Measurements from ENCODE around the gene SINHCAF. TPM values are rescaled to one million over a fixed set of nuclear protein-coding genes. Genes with fewer than 3 reads are reported as not detected.

Gene SINHCAF
- total RNA-seq, 1 experiment from 2014 or later: 497 TPM

DNA sequence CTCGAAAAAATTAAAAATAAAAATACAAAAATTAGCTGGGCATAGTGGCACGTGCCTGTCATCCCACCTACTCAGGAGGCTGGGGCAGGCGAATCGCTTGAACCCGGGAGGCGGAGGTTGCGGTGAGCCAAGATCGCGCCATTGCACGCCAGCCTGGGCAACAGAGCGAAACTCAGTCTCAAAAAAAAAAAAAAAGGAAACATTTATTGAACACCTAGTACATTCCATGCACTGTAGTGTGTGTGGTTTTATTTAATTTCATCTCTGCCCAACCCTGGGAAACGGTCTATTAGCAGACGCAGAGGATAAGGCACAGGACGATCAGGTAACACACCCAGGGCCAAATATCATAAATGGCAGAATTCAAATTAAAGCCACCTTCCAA, 35.8 kb upstream of the SINHCAF start:
- Mint-ChIP-seq H3K36me3 (ENCODE audit: insufficient read depth in 1 of 3, low read depth in 3 of 3) (peaks cover 0 to 4% (median 0%) of the 10 kb centered on the region in 3 experiments; a peak in 1 of 7 replicates), H3K4me3 (peak overlapping the region in 1 of 2 experiments; percentile 40; a peak in 2 of 5 replicates)
- TF ChIP-seq, protein P1, sequence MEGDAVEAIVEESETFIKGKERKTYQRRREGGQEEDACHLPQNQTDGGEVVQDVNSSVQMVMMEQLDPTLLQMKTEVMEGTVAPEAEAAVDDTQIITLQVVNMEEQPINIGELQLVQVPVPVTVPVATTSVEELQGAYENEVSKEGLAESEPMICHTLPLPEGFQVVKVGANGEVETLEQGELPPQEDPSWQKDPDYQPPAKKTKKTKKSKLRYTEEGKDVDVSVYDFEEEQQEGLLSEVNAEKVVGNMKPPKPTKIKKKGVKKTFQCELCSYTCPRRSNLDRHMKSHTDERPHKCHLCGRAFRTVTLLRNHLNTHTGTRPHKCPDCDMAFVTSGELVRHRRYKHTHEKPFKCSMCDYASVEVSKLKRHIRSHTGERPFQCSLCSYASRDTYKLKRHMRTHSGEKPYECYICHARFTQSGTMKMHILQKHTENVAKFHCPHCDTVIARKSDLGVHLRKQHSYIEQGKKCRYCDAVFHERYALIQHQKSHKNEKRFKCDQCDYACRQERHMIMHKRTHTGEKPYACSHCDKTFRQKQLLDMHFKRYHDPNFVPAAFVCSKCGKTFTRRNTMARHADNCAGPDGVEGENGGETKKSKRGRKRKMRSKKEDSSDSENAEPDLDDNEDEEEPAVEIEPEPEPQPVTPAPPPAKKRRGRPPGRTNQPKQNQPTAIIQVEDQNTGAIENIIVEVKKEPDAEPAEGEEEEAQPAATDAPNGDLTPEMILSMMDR (conservative IDR thresholded peaks at IDR 0.05): no peak

More for the DNA sequence above, 35.8 kb upstream of the SINHCAF start:
- Histone ChIP-seq H3K79me1 (ENCODE audit: insufficient read depth, low read depth, low read length, poor library complexity, severe bottlenecking) (no peaks in the 10 kb centered on the region), H3T11ph (ENCODE audit: low read length) (no peak overlapping the region), H3K4me2 (ENCODE audit: insufficient read depth, insufficient read length, low read length) (no peak overlapping the region), H3K23me2 (ENCODE audit: insufficient read length, low read depth, low read length, poor library complexity, severe bottlenecking) (no peaks in the 10 kb centered on the region), H3K9ac (ENCODE audit: extremely low read depth, insufficient read length, low read length) (no peak overlapping the region), H4K20me1 (ENCODE audit: control insufficient read depth, insufficient read depth, insufficient read length) (no peaks in the 10 kb centered on the region), H3K4me1 (ENCODE audit: insufficient read depth, low read length) (peaks cover 5% of the 10 kb centered on the region; the same call in 1 of the 2 replicates), H2BK20ac (ENCODE audit: low read depth, low read length, poor library complexity, severe bottlenecking) (no peak overlapping the region), H4K5ac (ENCODE audit: insufficient read length, low read depth, low read length) (no peak overlapping the region), H3K9me3 (ENCODE audit: control insufficient read depth, low read depth, low read length) (no peaks in the 10 kb centered on the region), H3K18ac (ENCODE audit: insufficient read length, low read depth, low read length) (no peak overlapping the region), H2BK120ac (ENCODE audit: low read depth, low read length, poor library complexity, severe bottlenecking) (no peak overlapping the region), H3K23ac (ENCODE audit: insufficient read length, low read depth, low read length) (no peak overlapping the region), H3K27me3 (ENCODE audit: insufficient read depth, low read length) (no peaks in the 10 kb centered on the region), H2AFZ (ENCODE audit: low read length) (no peak overlapping the region), H2AK5ac (ENCODE audit: insufficient read length, low read length) (no peak overlapping the region), H3K4ac (ENCODE audit: low read depth, low read length) (no peak overlapping the region), H3K27ac (ENCODE audit: insufficient read length, low read depth, low read length) (no peak overlapping the region), H3K56ac (ENCODE audit: insufficient read length, low read depth, low read length) (no peak overlapping the region), H3K79me2 (ENCODE audit: insufficient read depth, low read length) (no peaks in the 10 kb centered on the region), H2BK5ac (ENCODE audit: insufficient read length, low read length) (no peak overlapping the region), H3K14ac (ENCODE audit: insufficient read depth, low read length) (no peak overlapping the region), H4K91ac (ENCODE audit: insufficient read length, low read depth, low read length) (no peak overlapping the region), H2BK12ac (ENCODE audit: insufficient read length, low read depth, low read length) (no peak overlapping the region), H4K8ac (replicated peaks; ENCODE audit: insufficient read length, low read depth, low read length) (no peak overlapping the region), H2BK15ac (ENCODE audit: low read depth, low read length) (no peak overlapping the region)
- no CpG with 5 or more reads among the region's 14 CpGs for WGBS (ENCODE audit: extremely low coverage, insufficient read length, low lambda C conversion rate)
- Mint-ChIP-seq H3K27me3 (ENCODE audit: low read depth) (no peaks in the 10 kb centered on the region), H3K9me3 (no peaks in the 10 kb centered on the region), H3K27ac (peak overlapping the region; percentile 93 to 99 (median 99); a peak in 5 of 7 replicates), H3K4me1 (peaks cover 40 to 43% of the 10 kb centered on the region in 2 experiments)
- DNase-seq: no peak

Data from H9 (cell line).